Measurements from ENCODE around the gene TACC2.

Gene TACC2

GRCh38 chr10:122042836-122043235, 53.9 kb downstream of the TACC2 start:
- DNase-seq (ENCODE audit: low read depth), result no peak
- no peak overlapping the region for H3K4me3 ChIP-seq (ENCODE audit: low read length)
- TF ChIP-seq CTCF (conservative IDR thresholded peaks at IDR 0.05; ENCODE audit: low read length), result no peak

GRCh38 chr10:122044045-122044661, 55.2 kb downstream of the TACC2 start:
- no peak for TF ChIP-seq CTCF (conservative IDR thresholded peaks at IDR 0.05; ENCODE audit: low read length)
- H3K4me3 ChIP-seq (ENCODE audit: low read length), result no peak overlapping the region
- DNase-seq (ENCODE audit: low read depth), result no peak

- H3K4me3 ChIP-seq (ENCODE audit: low read length), result no peak overlapping the region
- DNase-seq (ENCODE audit: low read depth), result peak; percentile 8
- no peak for TF ChIP-seq CTCF (conservative IDR thresholded peaks at IDR 0.05; ENCODE audit: low read length)
Observed at GRCh38 chr10:122044713-122045112, 55.8 kb downstream of the TACC2 start.

GRCh38 chr10:122045212-122045611, 56.2 kb downstream of the TACC2 start:
- no peak for TF ChIP-seq CTCF (conservative IDR thresholded peaks at IDR 0.05; ENCODE audit: low read length)
- DNase-seq (ENCODE audit: low read depth), result no peak
- no peak overlapping the region for H3K4me3 ChIP-seq (ENCODE audit: low read length)

GRCh38 chr10:122047560-122047959, 58.6 kb downstream of the TACC2 start:
- no peak for DNase-seq (ENCODE audit: low read depth)
- no peak for TF ChIP-seq CTCF (conservative IDR thresholded peaks at IDR 0.05; ENCODE audit: low read length)
- H3K4me3 ChIP-seq (ENCODE audit: low read length), result no peak overlapping the region

- no peak overlapping the region for H3K4me3 ChIP-seq (ENCODE audit: low read length)
- no peak for DNase-seq (ENCODE audit: low read depth)
- no peak for TF ChIP-seq CTCF (conservative IDR thresholded peaks at IDR 0.05; ENCODE audit: low read length)
Observed at GRCh38 chr10:122049076-122049475, 60.1 kb downstream of the TACC2 start.

- no peak for DNase-seq (ENCODE audit: low read depth)
- no peak for TF ChIP-seq CTCF (conservative IDR thresholded peaks at IDR 0.05; ENCODE audit: low read length)
- H3K4me3 ChIP-seq (ENCODE audit: low read length), result no peak overlapping the region
Observed at GRCh38 chr10:122050311-122050710, 61.3 kb downstream of the TACC2 start.

Measured in AG10803 (cell line).